Stimulated activated naive CD8-positive, alpha-beta T cell treated with anti-CD3 and anti-CD28 coated beads, Interleukin-15, amount 100 ng/mL, for 72 hours (primary cell): ENCODE measurements around the gene NADK2.

Source experiments
- ATAC-seq: fragments of 150-1000 bp; cut with Tn5 transposase; 2 replicates; pipeline ENCODE4 v1.10.0; 2021; ENCODE audit warnings: mild to moderate bottlenecking, moderate library complexity
- DNase-seq, 2 donors: peaks; one replicate each; pipeline ENCODE4 v3.0.0; 2021 to 2022
- H3K27ac Mint-ChIP-seq, 2 donors: one replicate each; pipeline ENCODE4 v1.8.0; 2022; ENCODE audit warnings: mild to moderate bottlenecking in 2 of 2, mixed read lengths in 2 of 2, moderate library complexity in 2 of 2
- H3K27me3 Mint-ChIP-seq: one replicate; pipeline ENCODE4 v1.8.0; 2022; ENCODE audit warnings: mixed read lengths
- H3K4me1 Mint-ChIP-seq: one replicate; pipeline ENCODE4 v1.8.0; 2022; ENCODE audit warnings: mild to moderate bottlenecking, mixed read lengths
- H3K4me3 Mint-ChIP-seq, 2 donors: one replicate each; pipeline ENCODE4 v1.8.0; 2022; ENCODE audit warnings: mild to moderate bottlenecking in 2 of 2, mixed read lengths in 2 of 2, moderate library complexity in 1 of 2
- H3K9me3 Mint-ChIP-seq, 2 donors: one replicate each; pipeline ENCODE4 v1.8.0; 2022; ENCODE audit warnings: mixed read lengths in 2 of 2

Gene NADK2

DNA sequence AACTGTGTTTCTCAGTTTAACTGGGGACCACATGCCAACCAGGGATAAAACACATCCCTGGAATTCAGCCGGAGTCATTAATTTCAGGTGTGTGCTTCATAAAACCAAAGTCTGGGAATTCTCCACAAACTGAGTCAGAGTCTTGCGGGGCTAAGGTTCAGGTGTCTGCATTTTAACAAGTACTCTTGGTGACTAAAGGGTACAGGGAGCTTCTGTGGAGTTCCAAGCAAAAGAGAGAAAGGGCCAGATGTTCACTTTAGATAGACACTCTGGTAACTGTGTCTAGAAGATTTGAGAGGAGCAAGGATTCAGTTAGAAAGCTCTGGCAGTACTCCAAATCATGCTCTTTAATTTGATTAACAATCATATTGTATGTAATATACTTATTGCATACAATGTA, 4.0 kb downstream of the NADK2 start:
- Mint-ChIP-seq H3K9me3 (no peaks in the 10 kb centered on the region), H3K4me3 (no peak overlapping the region), H3K27ac (no peak overlapping the region), H3K4me1 (peaks cover 40% of the 10 kb centered on the region), H3K27me3 (no peaks in the 10 kb centered on the region)
- DNase-seq, result no peak
- ATAC-seq, result no peak

DNA sequence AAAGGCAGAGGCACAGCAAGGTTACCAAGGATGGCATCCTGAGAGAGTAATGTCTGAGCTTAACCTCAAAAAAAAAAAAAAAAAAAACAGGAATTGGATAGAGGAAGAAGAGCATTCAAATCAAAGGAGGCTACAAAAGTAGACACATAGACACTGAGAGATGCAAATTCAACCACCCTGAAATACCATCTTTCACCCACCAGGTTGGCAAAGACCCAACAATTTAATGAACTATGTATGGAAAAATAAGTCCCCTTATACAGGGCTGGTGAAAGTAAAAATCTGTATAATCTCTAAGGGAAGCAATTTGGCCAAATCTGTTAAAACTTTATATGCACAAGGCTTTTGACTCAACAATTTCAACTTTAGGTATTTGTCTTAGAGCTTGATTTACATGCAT, 4.9 kb downstream of the NADK2 start:
- Mint-ChIP-seq H3K9me3 (no peaks in the 10 kb centered on the region), H3K4me1 (peaks cover 32% of the 10 kb centered on the region), H3K4me3 (no peak overlapping the region), H3K27ac (no peak overlapping the region), H3K27me3 (no peaks in the 10 kb centered on the region)
- DNase-seq, result no peak
- ATAC-seq, result no peak

DNA sequence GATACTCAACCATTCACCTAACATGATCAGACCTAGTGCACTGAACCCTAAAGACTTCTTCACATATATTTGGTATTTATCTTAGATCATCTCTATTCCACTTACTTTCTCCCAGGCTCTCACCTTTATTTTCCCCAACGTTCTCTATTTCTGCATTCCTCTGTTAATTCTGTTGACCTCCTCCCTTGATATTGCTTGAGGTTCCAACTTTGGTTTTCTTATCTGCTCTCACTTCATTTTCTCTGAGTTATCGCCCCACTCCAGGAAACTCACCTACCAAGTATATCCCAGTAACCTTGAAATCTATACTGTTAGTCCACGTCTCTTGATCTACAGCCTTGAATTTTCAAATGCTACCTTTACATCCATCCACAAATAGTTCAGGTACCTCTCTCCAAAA, 9.2 kb downstream of the NADK2 start:
- no peak overlapping the region for H3K4me3 Mint-ChIP-seq
- H3K9me3 Mint-ChIP-seq, result no peaks in the 10 kb centered on the region
- DNase-seq (no peak), ATAC-seq (no peak)
- H3K27ac Mint-ChIP-seq, result no peak overlapping the region
- H3K4me1 Mint-ChIP-seq, result peaks cover 8% of the 10 kb centered on the region
- no peaks in the 10 kb centered on the region for H3K27me3 Mint-ChIP-seq

DNA sequence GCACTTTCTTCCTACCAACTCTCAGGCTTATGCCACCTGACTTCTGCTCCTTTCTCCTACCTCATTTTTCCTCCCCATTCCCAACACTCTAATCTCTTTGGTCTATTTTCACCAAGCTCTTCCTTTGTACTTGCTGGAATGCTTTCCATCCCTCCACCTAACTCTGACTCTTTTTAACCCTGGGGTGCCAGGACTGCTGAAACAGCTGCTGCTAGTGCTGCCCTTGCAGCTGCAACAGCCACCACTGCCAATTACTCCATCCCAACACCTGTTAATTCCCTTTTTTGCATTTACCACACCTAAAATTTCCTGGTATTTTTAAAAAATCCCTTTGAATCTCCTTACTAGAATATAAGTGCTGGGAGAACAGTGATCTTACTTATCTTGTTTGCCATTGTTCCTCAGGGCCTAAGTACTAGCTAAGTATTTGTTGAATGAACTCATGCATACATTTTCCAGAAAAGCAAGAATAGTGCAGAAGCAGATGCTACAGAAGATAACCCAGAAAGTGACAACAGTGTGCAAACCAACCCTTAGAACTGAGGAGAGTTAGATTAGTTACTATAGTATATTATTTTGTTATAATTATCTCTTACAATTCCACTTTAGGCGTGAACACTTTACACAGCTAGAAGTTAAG, 11.5 kb downstream of the NADK2 start:
- Mint-ChIP-seq H3K4me3 (no peak overlapping the region), H3K27me3 (no peaks in the 10 kb centered on the region), H3K27ac (no peak overlapping the region), H3K9me3 (no peaks in the 10 kb centered on the region), H3K4me1 (no peaks in the 10 kb centered on the region)
- ATAC-seq, result no peak
- no peak for DNase-seq

DNA sequence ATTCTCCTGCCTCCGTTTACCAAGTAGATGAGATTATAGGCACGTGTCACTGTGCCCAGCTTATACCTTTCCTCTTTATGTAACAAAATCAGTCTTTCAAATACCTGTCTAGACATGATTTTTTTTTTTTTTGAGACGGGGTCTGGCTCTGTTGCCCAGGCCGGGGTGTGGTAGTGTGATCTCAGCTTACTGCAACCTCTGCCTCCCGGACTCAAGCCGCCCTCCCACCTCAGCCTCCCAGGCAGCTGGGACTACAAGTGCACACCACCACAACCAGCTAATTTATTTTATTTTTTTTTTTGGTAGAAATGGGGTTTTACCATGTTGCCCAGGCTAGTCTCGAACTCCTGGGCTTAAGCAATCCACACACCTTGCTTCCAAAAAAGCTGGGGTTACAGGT, 13.2 kb downstream of the NADK2 start:
- DNase-seq (no peak), ATAC-seq (no peak)
- Mint-ChIP-seq H3K27ac (no peak overlapping the region), H3K4me3 (no peak overlapping the region), H3K4me1 (no peaks in the 10 kb centered on the region), H3K27me3 (no peaks in the 10 kb centered on the region), H3K9me3 (no peaks in the 10 kb centered on the region)

DNA sequence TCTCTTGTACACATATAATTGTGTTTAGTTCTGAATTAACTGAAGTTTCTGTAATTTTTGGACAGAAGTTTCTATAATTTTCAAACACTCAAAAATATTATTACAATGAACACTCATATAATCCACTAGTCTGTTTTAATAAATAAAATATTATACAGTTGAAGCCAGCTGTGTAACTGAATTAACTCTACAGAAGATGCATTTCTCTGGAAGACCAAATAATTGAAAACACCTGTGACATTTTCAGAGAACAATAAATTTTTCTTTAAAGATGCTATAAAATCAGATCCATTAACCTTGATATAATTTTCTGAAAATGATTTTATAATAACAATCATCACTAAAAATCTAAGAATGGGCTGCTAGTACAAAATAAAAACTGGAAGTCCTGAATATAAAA, 14.7 kb downstream of the NADK2 start:
- H3K27me3 Mint-ChIP-seq, result no peaks in the 10 kb centered on the region
- DNase-seq, result no peak
- H3K27ac Mint-ChIP-seq, result no peak overlapping the region
- ATAC-seq, result no peak
- no peaks in the 10 kb centered on the region for H3K9me3 Mint-ChIP-seq
- no peaks in the 10 kb centered on the region for H3K4me1 Mint-ChIP-seq
- H3K4me3 Mint-ChIP-seq, result no peak overlapping the region

DNA sequence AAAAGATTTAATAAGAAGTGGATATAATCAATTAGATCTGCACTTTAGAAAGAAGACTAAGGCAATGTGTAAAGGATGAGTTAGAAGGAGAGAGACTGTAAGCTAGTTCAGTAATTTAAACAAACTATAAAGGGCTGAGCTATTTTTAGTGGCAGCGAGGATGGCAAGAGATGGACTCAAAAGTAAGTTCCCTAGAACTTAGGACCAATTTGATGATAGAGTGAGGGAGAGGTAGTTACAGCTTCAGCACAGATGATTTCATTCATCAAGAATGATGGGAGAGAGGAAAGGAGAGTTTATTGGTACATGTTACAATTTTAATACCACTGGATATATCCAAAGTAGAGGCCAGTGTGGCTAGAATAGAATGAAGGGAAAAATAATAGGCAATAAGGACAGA, 19.1 kb downstream of the NADK2 start:
- Mint-ChIP-seq H3K27me3 (no peaks in the 10 kb centered on the region), H3K27ac (no peak overlapping the region), H3K9me3 (no peaks in the 10 kb centered on the region), H3K4me1 (no peaks in the 10 kb centered on the region), H3K4me3 (no peak overlapping the region)
- DNase-seq, result no peak
- no peak for ATAC-seq

DNA sequence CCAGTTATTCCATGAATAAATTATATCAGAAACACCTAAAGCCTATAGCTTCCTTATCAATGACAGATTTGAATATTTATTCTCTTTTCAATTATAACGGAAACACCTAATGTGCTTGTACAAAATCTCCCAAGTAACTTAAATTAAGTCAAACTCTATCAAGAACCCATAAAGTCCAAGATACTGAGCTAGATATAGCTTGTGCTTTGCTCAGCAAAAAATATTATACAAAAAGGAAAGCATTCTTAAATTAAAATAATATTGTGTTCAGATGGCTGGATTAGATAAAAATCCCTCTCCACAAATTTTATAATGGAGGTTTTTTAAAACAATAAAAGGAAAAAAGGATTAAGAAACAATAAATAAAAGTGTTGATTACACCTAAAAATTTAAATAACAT, 23.7 kb downstream of the NADK2 start:
- ATAC-seq (no peak), DNase-seq (no peak)
- no peak overlapping the region for H3K4me3 Mint-ChIP-seq
- no peaks in the 10 kb centered on the region for H3K27me3 Mint-ChIP-seq
- no peak overlapping the region for H3K27ac Mint-ChIP-seq
- no peaks in the 10 kb centered on the region for H3K4me1 Mint-ChIP-seq
- H3K9me3 Mint-ChIP-seq, result no peaks in the 10 kb centered on the region

DNA sequence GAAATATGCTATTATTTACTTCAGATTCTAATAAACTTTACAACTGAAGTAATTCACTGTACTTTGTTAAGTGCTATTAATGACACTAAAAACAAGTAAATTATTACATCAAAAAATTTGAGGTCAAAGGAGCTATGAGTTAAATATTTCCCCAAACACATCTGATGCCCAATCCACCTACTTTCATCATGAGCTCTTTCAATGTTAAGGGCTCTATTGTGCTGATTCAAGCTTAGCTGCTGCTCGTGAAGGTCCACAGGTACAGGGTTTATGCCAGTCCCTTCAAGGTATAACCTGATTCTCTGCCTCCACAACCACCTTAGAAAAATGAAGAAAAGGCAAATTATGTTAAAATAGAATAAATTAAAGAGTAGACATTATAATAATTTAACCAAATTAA, 24.2 kb downstream of the NADK2 start:
- ATAC-seq (no peak), DNase-seq (no peak)
- H3K27ac Mint-ChIP-seq, result no peak overlapping the region
- H3K4me3 Mint-ChIP-seq, result no peak overlapping the region
- H3K9me3 Mint-ChIP-seq, result no peaks in the 10 kb centered on the region
- no peaks in the 10 kb centered on the region for H3K4me1 Mint-ChIP-seq
- no peaks in the 10 kb centered on the region for H3K27me3 Mint-ChIP-seq

DNA sequence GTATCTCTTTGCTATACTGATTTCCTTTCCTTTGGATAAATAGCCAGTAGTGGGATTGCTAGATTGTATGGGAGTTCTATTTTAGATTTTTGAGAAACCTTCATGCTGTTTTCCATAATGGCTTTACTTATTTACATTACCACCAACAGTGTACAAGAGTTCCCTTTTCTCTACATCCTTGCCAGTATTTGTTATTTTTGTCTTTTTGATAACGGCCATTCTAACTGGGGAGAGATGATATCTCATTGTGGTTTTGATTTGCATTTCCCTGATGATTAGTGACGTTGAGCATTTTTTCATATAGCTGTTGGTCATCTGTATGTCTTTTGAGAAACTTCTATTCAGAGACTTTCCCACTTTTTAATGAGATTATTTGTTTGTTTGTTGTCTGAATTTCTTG, 25.8 kb downstream of the NADK2 start:
- H3K27me3 Mint-ChIP-seq, result no peaks in the 10 kb centered on the region
- ATAC-seq (no peak), DNase-seq (no peak)
- H3K9me3 Mint-ChIP-seq, result no peaks in the 10 kb centered on the region
- H3K4me1 Mint-ChIP-seq, result no peaks in the 10 kb centered on the region
- H3K27ac Mint-ChIP-seq, result no peak overlapping the region
- H3K4me3 Mint-ChIP-seq, result no peak overlapping the region

DNA sequence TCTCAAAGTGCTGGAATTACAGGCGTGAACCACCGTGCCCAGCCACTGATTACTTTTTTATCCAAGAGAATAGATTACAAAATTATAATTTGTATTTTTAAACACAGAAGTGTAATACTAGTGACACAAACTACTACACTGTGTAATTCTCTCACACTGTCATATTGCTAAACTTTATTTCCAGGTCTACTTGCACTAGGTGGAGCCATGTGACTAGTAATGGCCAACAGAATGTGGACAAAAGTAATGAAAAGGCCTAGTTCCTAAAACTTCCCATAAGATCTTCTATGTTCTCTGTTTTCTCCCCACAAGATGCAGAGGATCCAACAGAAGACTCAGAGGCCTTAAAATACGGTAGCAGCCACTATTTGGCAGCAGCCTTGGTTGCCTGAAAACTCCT, 27.3 kb downstream of the NADK2 start:
- DNase-seq, result no peak
- no peak for ATAC-seq
- Mint-ChIP-seq H3K9me3 (no peaks in the 10 kb centered on the region), H3K4me1 (no peaks in the 10 kb centered on the region), H3K4me3 (no peak overlapping the region), H3K27me3 (no peaks in the 10 kb centered on the region), H3K27ac (no peak overlapping the region)

DNA sequence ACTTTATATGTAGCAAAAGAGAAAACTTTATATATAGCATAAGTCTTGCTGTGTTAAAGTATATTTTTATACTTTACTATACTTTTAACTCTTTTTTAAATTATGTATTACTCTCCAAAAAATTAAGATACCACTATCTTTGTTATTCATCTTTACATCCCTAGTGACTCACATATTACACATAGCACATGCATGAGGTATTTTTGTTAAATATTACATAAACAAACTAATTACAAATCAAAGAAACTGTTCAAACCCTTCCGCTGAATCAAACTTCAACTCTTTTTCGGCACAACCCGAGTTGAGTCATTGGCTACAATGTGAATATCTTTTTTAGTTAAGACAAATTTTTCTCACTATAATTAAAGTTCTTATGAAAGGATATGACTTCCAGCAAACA, 32.1 kb downstream of the NADK2 start:
- Mint-ChIP-seq H3K9me3 (no peaks in the 10 kb centered on the region), H3K4me1 (no peaks in the 10 kb centered on the region), H3K27ac (peak overlapping the region in 1 of 2 donors; percentile 54), H3K27me3 (no peaks in the 10 kb centered on the region), H3K4me3 (no peak overlapping the region)
- ATAC-seq (no peak), DNase-seq (no peak)

DNA sequence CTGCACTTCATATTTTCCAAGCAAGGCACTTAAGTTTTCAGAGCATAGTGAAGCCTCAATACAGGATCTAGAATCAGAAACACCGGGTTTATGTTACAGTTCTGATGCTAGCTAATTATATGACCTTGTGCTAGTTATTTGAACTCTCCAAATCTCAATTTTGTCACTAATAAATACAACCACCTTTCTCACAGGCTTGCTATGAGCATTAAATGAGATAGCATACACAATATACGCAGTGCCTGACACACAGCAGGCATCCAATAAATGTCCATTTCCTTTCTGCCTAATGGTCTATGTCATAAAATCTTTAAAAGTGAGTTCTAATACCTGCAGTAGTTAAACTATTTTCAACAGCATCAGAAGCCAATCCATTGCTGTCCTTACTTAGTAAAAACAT, 32.9 kb downstream of the NADK2 start:
- H3K4me1 Mint-ChIP-seq, result no peaks in the 10 kb centered on the region
- H3K27me3 Mint-ChIP-seq, result no peaks in the 10 kb centered on the region
- H3K9me3 Mint-ChIP-seq, result no peaks in the 10 kb centered on the region
- DNase-seq (no peak), ATAC-seq (no peak)
- no peak overlapping the region for H3K27ac Mint-ChIP-seq
- no peak overlapping the region for H3K4me3 Mint-ChIP-seq

DNA sequence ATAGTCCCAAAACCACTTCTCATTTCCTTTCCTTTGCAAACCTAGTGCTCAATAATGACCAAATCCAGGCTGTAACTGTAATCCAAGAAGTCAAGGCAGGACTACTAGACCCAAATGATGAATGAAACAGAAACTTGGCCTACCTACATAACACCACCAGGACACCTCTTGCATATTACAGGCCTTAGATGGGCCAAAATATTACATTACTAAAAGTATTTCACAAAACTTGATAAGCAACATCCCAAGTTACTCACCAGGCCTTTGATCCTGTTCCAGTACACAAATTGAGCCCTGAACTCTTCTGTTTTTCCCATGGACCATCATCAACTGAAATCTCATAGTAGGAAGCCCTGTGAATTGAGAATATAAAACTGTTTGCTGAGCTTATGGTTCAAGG, 34.8 kb downstream of the NADK2 start:
- no peak for ATAC-seq
- Mint-ChIP-seq H3K4me3 (no peak overlapping the region), H3K27ac (no peak overlapping the region), H3K4me1 (no peaks in the 10 kb centered on the region), H3K9me3 (no peaks in the 10 kb centered on the region), H3K27me3 (no peaks in the 10 kb centered on the region)
- DNase-seq, result no peak

DNA sequence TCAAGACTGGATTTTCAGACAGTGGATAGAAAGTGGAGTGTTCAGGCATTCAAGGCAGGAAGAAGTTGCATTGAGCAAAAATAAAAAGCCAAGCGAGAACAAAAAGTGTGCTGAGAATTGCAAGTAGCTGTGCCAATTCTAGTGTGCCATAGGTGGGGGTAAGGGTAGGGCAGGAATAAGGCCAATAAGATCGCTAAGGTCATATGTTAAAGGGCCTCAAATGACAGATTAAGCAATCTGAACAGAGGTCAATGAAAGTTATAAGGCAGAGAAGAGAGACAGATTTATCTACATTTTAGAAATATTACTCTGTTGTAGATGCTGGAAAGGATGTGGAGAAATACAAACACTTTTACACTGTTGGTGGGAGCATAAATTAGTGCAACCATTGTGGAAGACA, 36.4 kb downstream of the NADK2 start:
- ATAC-seq (no peak), DNase-seq (no peak)
- Mint-ChIP-seq H3K9me3 (no peaks in the 10 kb centered on the region), H3K4me3 (no peak overlapping the region), H3K27ac (no peak overlapping the region), H3K4me1 (no peaks in the 10 kb centered on the region), H3K27me3 (no peaks in the 10 kb centered on the region)

DNA sequence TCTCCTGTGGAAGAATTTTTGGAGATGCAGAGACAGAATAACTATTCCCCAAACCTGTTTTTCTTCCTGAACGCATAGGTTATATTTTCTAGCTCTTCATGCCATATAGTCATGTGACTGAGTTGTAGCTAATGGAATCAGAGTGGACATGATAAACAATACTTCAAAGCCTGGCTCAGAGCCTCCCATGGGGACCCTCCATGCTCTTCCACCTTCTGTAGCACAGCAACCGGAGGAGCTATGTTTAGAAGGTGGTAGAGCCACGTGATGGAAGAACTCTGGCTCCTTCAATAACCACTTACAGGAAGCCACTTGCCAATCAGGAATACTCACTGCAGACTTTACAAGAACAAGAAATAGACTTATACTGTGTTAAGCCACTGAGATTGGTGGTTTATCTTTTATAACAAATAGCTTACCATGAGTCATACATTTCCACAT, 39.2 kb downstream of the NADK2 start:
- Mint-ChIP-seq H3K4me1 (no peaks in the 10 kb centered on the region), H3K4me3 (no peak overlapping the region), H3K9me3 (no peaks in the 10 kb centered on the region), H3K27ac (peak overlapping the region in 1 of 2 donors; percentile 79), H3K27me3 (no peaks in the 10 kb centered on the region)
- ATAC-seq, result no peak
- DNase-seq, result no peak

DNA sequence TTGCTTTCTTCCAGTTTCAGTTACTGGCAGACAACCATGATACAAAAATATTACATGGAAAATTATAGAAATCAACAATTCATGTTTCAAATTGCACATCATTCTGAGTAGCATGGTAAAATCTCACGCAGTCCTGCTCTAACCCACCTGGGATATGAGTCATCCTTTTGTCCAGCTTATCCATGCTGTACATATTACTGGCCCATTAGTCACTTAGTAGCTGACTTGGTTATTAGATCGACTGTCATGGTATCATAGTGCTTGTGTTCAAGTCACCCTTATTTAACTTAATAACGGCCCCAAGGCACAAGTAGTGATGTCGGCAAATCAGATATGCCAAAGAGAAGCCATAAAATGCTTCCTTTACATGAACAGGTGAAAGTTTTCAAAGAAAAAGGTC, 41.2 kb downstream of the NADK2 start:
- Mint-ChIP-seq H3K27me3 (no peaks in the 10 kb centered on the region), H3K4me3 (no peak overlapping the region), H3K27ac (no peak overlapping the region), H3K9me3 (no peaks in the 10 kb centered on the region), H3K4me1 (no peaks in the 10 kb centered on the region)
- no peak for ATAC-seq
- DNase-seq, result no peak
